ENCODE results near the gene RIC8B.
A peak's percentile ranks its signal among the peaks of the same experiment; 100 is the strongest.

RIC8B gene

DNA sequence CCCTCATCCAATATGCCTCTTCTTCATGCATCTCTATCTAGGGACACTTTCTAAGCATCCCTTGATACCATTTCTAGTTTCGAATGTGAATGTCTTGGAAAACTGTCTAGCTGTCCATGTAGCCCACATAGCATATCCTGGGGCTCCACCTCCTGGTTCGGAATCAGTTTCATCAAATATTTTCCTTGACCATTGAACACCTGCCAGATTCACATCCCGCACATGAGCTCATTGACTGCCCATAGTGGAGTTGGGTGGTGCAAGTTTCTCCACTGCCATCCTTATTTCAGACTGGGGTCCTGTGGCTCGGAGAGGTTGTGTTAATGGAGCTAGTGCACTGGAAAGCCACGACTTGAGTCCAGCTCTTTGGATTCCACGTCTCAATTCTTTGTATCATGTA, 122.6 kb downstream of the RIC8B start:
- TF ChIP-seq, protein P1, sequence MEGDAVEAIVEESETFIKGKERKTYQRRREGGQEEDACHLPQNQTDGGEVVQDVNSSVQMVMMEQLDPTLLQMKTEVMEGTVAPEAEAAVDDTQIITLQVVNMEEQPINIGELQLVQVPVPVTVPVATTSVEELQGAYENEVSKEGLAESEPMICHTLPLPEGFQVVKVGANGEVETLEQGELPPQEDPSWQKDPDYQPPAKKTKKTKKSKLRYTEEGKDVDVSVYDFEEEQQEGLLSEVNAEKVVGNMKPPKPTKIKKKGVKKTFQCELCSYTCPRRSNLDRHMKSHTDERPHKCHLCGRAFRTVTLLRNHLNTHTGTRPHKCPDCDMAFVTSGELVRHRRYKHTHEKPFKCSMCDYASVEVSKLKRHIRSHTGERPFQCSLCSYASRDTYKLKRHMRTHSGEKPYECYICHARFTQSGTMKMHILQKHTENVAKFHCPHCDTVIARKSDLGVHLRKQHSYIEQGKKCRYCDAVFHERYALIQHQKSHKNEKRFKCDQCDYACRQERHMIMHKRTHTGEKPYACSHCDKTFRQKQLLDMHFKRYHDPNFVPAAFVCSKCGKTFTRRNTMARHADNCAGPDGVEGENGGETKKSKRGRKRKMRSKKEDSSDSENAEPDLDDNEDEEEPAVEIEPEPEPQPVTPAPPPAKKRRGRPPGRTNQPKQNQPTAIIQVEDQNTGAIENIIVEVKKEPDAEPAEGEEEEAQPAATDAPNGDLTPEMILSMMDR (IDR thresholded peaks at IDR 0.05), result no peak
- H3K27me3 Mint-ChIP-seq (ENCODE audit: low read depth, poor library complexity), result no peaks in the 10 kb centered on the region
- H3K4me3 Mint-ChIP-seq, result peak overlapping the region; percentile 68
- H3K27ac Mint-ChIP-seq, result peak overlapping the region; percentile 83
- no peaks in the 10 kb centered on the region for H3K9me3 Mint-ChIP-seq
- DNase-seq, result no peak
- H3K36me3 Mint-ChIP-seq (ENCODE audit: low read depth), result no peaks in the 10 kb centered on the region
- H3K4me1 Mint-ChIP-seq, result peaks cover 70% of the 10 kb centered on the region

DNA sequence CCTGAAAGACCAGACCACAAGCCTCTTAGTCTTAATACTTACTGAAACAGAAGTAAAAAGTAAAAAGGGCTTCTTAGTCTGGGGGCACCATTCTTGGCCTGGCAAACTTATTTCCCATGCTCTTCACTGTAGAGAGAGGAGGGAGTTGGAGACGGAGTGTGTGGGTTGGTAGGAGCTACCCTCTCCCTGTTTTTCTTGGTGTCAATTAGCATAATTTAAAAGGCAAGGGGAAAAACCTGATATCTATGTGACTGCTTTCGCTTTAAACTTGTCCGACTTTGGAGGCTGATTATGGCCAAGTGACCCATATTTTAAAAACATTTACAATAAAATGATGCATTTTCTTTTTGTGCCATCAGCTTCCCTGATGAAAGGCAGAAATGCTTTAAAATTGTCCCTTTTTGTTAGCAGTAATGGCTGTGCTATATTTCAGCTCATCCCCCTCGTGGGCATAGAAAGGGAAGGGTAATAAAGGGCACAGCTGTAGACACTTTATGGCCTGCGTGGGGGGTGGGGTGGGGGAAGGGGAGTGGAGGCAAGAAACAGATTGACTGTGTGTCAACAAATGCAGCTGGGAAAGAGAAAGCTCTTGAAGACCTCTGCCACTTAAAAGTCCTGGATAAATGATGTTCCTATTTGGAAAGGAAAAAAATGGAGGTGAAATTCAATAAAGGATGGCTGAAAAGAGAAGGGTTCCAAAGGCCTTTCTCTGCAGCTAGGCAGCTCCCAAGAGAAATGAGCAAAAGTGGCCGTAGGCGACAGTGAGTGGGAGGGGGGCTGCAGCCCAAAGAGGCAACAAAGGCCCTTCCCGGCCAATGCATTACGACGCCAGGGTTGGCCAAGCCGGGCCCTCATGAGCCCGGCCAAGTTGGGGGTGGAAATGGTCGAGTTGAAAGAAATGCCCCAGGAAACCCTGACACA, 123.8 kb downstream of the RIC8B start:
- Mint-ChIP-seq H3K4me3 (peak overlapping the region; percentile 68), H3K27me3 (ENCODE audit: low read depth, poor library complexity) (peaks cover 6% of the 10 kb centered on the region), H3K4me1 (peaks cover 75% of the 10 kb centered on the region), H3K9me3 (no peaks in the 10 kb centered on the region), H3K27ac (peak overlapping the region; percentile 83), H3K36me3 (ENCODE audit: low read depth) (no peaks in the 10 kb centered on the region)
- TF ChIP-seq, protein P1 (IDR thresholded peaks at IDR 0.05), result no peak
- DNase-seq, result peak; percentile 44

DNA sequence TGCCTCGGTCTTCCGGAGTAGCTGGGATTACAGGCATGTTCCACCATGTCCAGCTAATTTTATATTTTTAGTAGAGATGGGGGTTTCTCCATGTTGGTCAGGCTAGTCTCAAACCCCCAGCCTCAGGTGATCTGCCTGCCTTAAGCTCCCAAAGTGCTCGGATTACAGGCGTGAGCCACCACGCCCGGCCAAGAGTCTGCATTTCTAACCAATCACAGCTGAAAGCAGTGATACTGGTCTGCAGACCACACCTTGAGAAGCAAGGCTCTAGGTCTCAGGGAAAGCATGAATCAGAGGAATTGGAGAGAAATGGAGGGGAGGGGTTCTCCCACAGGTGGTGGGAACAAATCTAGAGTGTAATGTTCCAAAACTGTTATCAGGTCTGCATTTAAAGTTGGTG, 126.1 kb downstream of the RIC8B start:
- Mint-ChIP-seq H3K27me3 (ENCODE audit: low read depth, poor library complexity) (peaks cover 6% of the 10 kb centered on the region), H3K4me3 (no peak overlapping the region), H3K4me1 (peaks cover 67% of the 10 kb centered on the region), H3K36me3 (ENCODE audit: low read depth) (no peaks in the 10 kb centered on the region), H3K9me3 (no peaks in the 10 kb centered on the region), H3K27ac (no peak overlapping the region)
- TF ChIP-seq, protein P1 (IDR thresholded peaks at IDR 0.05), result no peak
- DNase-seq, result no peak

DNA sequence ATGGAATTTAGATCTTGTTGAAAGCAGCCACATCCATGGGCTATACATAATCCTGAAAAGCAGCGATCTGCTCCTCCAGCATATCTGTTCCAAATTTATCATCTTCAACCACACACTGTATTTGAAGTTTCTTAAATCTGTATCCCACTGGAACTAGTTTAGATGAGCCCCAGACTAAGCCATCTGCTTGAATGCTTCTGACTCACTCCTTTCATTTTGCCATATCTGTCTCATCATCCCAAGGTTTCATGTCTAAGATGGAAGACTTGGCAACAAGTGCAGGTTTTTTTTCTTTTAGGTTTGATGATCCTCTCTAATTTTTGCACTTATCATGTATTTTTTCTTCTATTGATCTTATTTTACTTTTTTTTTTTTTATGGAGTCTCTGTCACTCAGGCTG, 126.8 kb downstream of the RIC8B start:
- Mint-ChIP-seq H3K36me3 (ENCODE audit: low read depth) (no peaks in the 10 kb centered on the region), H3K27me3 (ENCODE audit: low read depth, poor library complexity) (peaks cover 6% of the 10 kb centered on the region)

DNA sequence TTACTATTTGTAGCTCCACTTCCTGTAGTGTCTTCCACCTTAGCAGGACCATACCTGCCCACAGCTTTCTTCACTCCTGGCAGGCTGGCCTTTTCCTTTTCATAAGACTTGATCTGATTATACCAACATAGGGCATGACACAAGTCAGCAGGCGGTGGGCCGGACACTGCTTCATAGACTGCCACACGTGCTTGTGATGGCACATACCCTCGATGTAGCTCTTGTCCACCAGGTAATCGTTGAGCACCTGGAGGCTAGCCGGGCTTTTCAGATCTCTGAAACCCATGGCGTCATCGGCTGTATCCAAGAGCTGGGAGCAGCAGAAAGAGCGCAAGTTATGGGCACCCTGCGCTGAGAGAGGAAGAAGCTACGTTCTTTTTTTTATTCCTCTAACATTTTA, 127.6 kb downstream of the RIC8B start:
- H3K27me3 Mint-ChIP-seq (ENCODE audit: low read depth, poor library complexity), result peaks cover 6% of the 10 kb centered on the region
- no peaks in the 10 kb centered on the region for H3K9me3 Mint-ChIP-seq
- peaks cover 55% of the 10 kb centered on the region for H3K4me1 Mint-ChIP-seq
- no peak overlapping the region for H3K27ac Mint-ChIP-seq
- no peak for DNase-seq
- no peaks in the 10 kb centered on the region for H3K36me3 Mint-ChIP-seq (ENCODE audit: low read depth)
- TF ChIP-seq, protein P1 (IDR thresholded peaks at IDR 0.05), result no peak
- H3K4me3 Mint-ChIP-seq, result no peak overlapping the region

More for the DNA sequence above, 126.8 kb downstream of the RIC8B start:
- H3K27ac Mint-ChIP-seq, result no peak overlapping the region
- H3K9me3 Mint-ChIP-seq, result no peaks in the 10 kb centered on the region
- TF ChIP-seq, protein P1 (IDR thresholded peaks at IDR 0.05), result no peak
- no peak overlapping the region for H3K4me3 Mint-ChIP-seq
- H3K4me1 Mint-ChIP-seq, result peaks cover 60% of the 10 kb centered on the region
- DNase-seq, result no peak

Data from nephron progenitor cell (in vitro differentiated cells).